Prostate gland (tissue), 2 donors: ENCODE measurements around the gene MPV17.

Experiments used
- POLR2A ChIP-seq: fragments of 450-650 bp; IDR thresholded peaks from one replicate; pipeline ENCODE4 v1.6.1; 2016; ENCODE audit warnings: antibody characterized with exemption, mild to moderate bottlenecking
- TF ChIP-seq, protein P1 (sequence below), 4 experiments: fragments of 200-600 bp in 2 of 4; fragments of 450-650 bp in 2 of 4; sonication (generic) in 2 of 4; IDR thresholded peaks; 1 replicate in 3 of 4; 2 replicates in 1 of 4; pipeline ENCODE4 v1.5.1; 2016 to 2019; ENCODE audit warnings: antibody characterized with exemption in 4 of 4, mild to moderate bottlenecking in 2 of 4, moderate library complexity in 2 of 4

- no peak for TF ChIP-seq POLR2A
- TF ChIP-seq, protein P1, sequence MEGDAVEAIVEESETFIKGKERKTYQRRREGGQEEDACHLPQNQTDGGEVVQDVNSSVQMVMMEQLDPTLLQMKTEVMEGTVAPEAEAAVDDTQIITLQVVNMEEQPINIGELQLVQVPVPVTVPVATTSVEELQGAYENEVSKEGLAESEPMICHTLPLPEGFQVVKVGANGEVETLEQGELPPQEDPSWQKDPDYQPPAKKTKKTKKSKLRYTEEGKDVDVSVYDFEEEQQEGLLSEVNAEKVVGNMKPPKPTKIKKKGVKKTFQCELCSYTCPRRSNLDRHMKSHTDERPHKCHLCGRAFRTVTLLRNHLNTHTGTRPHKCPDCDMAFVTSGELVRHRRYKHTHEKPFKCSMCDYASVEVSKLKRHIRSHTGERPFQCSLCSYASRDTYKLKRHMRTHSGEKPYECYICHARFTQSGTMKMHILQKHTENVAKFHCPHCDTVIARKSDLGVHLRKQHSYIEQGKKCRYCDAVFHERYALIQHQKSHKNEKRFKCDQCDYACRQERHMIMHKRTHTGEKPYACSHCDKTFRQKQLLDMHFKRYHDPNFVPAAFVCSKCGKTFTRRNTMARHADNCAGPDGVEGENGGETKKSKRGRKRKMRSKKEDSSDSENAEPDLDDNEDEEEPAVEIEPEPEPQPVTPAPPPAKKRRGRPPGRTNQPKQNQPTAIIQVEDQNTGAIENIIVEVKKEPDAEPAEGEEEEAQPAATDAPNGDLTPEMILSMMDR (IDR thresholded peaks at IDR 0.05): no peak
These were observed 42.1 kb downstream of the MPV17 start for GRCh38 chr2:27280826-27281225.
